Lower lobe of right lung (tissue), 2 donors: ENCODE data around the gene PDE2A. TPM values are rescaled to one million over a fixed set of nuclear protein-coding genes. Genes with fewer than 3 reads are reported as not detected.

Source experiments
- ATAC-seq, 2 donors: fragments of 200-7000 bp; cut with Tn5 transposase; one replicate each; pipeline ENCODE4 v1.9.1; 2020 to 2022; ENCODE audit warnings: mild to moderate bottlenecking in 2 of 2, moderate library complexity in 2 of 2
- DNase-seq: peaks from one replicate; pipeline ENCODE4 v3.0.0-alpha.2; 2020
- H3K27ac ChIP-seq: fragments of 200-600 bp; one replicate; pipeline ENCODE4 v1.8.0; 2022
- H3K27me3 ChIP-seq: fragments of 200-600 bp; one replicate; pipeline ENCODE4 v1.8.0; 2022; ENCODE audit warnings: low read depth
- H3K36me3 ChIP-seq: fragments of 200-600 bp; one replicate; pipeline ENCODE4 v1.8.0; 2022; ENCODE audit warnings: mild to moderate bottlenecking
- H3K4me1 ChIP-seq: fragments of 200-600 bp; one replicate; pipeline ENCODE4 v1.8.0; 2022
- H3K4me3 ChIP-seq: fragments of 200-600 bp; one replicate; pipeline ENCODE4 v1.8.0; 2022; ENCODE audit warnings: mild to moderate bottlenecking
- H3K9me3 ChIP-seq: fragments of 200-600 bp; one replicate; pipeline ENCODE4 v1.8.0; 2022
- CTCF ChIP-seq: fragments of 200-600 bp; IDR thresholded peaks from one replicate; pipeline ENCODE4 v1.8.0; 2022; ENCODE audit warnings: antibody characterized with exemption, mild to moderate bottlenecking
- intact Hi-C: fragments of 100-400 bp; cut with DNase I; formaldehyde crosslinking; loops from one replicate; pipeline ENCODE4 v1.11.0; 2022
- total RNA-seq: library from RNA; stranded (reverse); fragmentation: NEBNext Ultra II Directional; extraction: Animal tissue kit (Norgen Biotek cat#: 25700); gene quantifications from one replicate; pipeline ENCODE4 v1.2.1, GENCODE V29; 2021
- donor health status: DM: no; HTN: yes; CAD: no; lungs with severe emphysema.

The PDE2A gene
- total RNA-seq, 1 donor from 2014 or later, result 19.5 TPM

- Histone ChIP-seq H3K4me3 (no peak overlapping the region), H3K4me1 (peaks cover 34% of the 10 kb centered on the region), H3K27me3 (no peaks in the 10 kb centered on the region), H3K36me3 (peaks cover 99% of the 10 kb centered on the region), H3K9me3 (no peaks in the 10 kb centered on the region), H3K27ac (peak overlapping the region; percentile 53)
- TF ChIP-seq CTCF, result no peak
- intact Hi-C loops, result no loop called here
- no peak for ATAC-seq
- no peak for DNase-seq
These were observed 27.2 kb upstream of the PDE2A start for GRCh38 chr11:72701466-72701865.

GRCh38 chr11:72700146-72700545, 25.9 kb upstream of the PDE2A start:
- TF ChIP-seq CTCF, result no peak
- Histone ChIP-seq H3K4me3 (no peak overlapping the region), H3K27ac (no peak overlapping the region), H3K9me3 (no peaks in the 10 kb centered on the region), H3K36me3 (peaks cover 99% of the 10 kb centered on the region), H3K27me3 (no peaks in the 10 kb centered on the region), H3K4me1 (peaks cover 34% of the 10 kb centered on the region)
- DNase-seq (no peak), ATAC-seq (no peak)
- intact Hi-C loops, result no loop called here

- TF ChIP-seq CTCF, result no peak
- H3K4me1 ChIP-seq, result peaks cover 16% of the 10 kb centered on the region
- DNase-seq, result no peak
- H3K27ac ChIP-seq, result no peak overlapping the region
- intact Hi-C loops, result no loop called here
- H3K27me3 ChIP-seq, result no peaks in the 10 kb centered on the region
- no peak for ATAC-seq
- H3K36me3 ChIP-seq, result peaks cover 100% of the 10 kb centered on the region
- H3K9me3 ChIP-seq, result no peaks in the 10 kb centered on the region
- no peak overlapping the region for H3K4me3 ChIP-seq
These were observed 23.6 kb upstream of the PDE2A start for GRCh38 chr11:72697814-72698213.

- Histone ChIP-seq H3K4me3 (no peak overlapping the region), H3K4me1 (peaks cover 9% of the 10 kb centered on the region), H3K9me3 (no peaks in the 10 kb centered on the region), H3K36me3 (peaks cover 100% of the 10 kb centered on the region), H3K27ac (no peak overlapping the region), H3K27me3 (no peaks in the 10 kb centered on the region)
- no peak for TF ChIP-seq CTCF
- ATAC-seq (peak; percentile 30 to 48), DNase-seq (no peak)
- intact Hi-C loops, result no loop called here
These were observed 22.9 kb upstream of the PDE2A start for GRCh38 chr11:72696866-72697700.

- TF ChIP-seq CTCF, result no peak
- ATAC-seq (no peak), DNase-seq (no peak)
- H3K36me3 ChIP-seq, result peaks cover 100% of the 10 kb centered on the region
- intact Hi-C loops, result no loop called here
- no peaks in the 10 kb centered on the region for H3K27me3 ChIP-seq
- H3K4me3 ChIP-seq, result no peak overlapping the region
- H3K27ac ChIP-seq, result no peak overlapping the region
- no peaks in the 10 kb centered on the region for H3K9me3 ChIP-seq
- H3K4me1 ChIP-seq, result no peaks in the 10 kb centered on the region
These were observed 21.1 kb upstream of the PDE2A start for GRCh38 chr11:72695354-72695753.
